Inferior parietal cortex (tissue), 1 donor: Measurements from ENCODE around the gene MRAP.
"Not testable (repeated sequence)": the region's sequence is repeated elsewhere in the genome, so short reads cannot be mapped to it uniquely, and the experiment has no call there.

Experiments
- DNase-seq: peaks from one replicate; pipeline ENCODE4 v3.0.0-alpha.2; 2016; ENCODE audit errors: extremely low spot score

The MRAP gene

GRCh38 chr21:32300117-32300681 is 1.5 kb downstream of the MRAP start:
- DNase-seq = no peak

DNA sequence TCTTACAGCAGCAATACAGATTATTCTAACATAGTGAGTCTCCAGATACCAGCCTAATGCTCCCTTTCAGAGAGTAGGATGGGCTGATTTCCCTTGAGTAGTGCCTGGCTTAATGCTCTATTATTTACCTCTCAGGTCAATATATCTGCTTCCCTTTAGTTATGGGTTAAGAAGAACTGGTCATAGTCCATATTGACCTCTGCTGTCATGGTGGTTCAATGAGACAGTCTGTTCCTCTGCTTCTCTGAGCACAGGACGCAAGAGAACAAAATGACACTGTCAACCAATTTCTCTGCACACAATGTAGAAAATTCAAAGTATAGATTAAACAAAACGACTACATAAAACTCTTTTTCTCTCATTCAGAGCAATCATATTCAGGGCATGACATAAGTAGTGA is 2.9 kb downstream of the MRAP start:
- no peak for DNase-seq

- no peak for DNase-seq
These were observed 3.9 kb downstream of the MRAP start for GRCh38 chr21:32302560-32302959.

DNA sequence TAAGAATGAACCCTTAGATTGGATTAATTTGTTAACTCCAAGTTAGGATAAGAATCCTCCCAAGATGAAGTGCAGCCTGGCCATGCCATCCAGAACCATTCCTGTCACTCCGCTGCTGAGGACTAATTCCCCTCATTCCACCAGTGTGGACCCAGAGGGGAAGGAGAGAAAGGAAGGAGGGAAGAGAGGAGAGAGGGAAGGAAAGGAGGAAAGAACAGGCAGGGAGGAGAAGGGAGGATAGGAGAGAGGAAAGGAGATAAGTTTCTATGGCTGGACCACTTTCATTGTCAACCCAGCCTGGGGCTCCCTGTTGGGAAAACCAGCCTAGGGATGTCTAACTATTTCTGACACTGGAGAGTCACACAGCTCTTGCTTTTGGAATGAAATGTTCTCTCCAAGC is 4.7 kb downstream of the MRAP start:
- DNase-seq = no peak

- DNase-seq = no peak
These were observed 6.3 kb downstream of the MRAP start for GRCh38 chr21:32304998-32305397.

- peak; percentile 66 for DNase-seq
These were observed 7.5 kb downstream of the MRAP start for GRCh38 chr21:32306021-32306780.

GRCh38 chr21:32307706-32308105 is 9.1 kb downstream of the MRAP start:
- DNase-seq = no peak

DNA sequence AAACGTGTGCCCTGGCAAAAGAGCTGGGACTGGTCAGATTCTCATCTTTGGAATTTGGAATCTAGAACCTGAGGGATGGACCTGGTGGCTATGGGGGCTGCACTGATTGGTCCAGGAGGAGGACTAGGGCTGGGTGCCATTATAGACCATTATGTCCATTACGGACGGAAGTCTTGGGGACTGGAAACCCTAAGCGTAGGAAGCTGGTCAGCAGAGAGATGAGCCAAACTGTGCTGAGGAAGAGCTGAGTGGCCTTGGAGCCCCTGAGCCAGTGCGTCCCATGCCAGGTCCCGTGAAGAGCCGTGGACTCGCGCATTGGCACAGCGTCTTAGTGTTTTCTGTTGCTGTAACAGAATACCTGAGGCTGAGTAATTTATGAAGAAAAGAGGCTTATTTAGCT is 10.0 kb downstream of the MRAP start:
- DNase-seq = no peak

DNA sequence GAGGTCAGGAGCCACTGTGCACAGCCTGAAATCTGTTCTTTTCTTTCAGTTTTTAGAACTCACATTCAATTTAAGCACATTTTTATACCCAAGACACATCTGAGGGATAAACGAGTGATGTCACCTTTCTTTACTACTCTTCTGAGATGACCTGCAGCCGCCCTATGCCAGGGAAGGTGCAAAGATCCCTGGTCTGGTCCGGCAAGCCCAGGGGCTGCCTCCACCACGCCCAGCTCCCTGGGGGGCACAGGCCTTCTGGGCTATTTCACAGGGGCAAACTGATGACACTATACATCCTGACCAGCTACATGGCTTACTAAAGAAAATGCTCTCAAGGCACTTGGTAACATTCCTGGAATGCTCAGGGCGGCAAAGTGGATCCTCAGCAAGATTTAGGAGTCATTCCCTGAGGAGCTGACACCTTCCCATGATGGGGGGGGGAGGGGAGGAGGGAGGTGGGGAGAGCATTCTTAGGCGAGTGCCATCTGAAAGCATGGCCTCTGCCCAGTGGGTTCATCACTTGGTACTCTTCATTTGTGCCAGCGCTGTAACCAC is 11.3 kb downstream of the MRAP start:
- no peak for DNase-seq

- DNase-seq = not testable (repeated sequence)
These were observed 12.3 kb downstream of the MRAP start for GRCh38 chr21:32310976-32311375.

DNA sequence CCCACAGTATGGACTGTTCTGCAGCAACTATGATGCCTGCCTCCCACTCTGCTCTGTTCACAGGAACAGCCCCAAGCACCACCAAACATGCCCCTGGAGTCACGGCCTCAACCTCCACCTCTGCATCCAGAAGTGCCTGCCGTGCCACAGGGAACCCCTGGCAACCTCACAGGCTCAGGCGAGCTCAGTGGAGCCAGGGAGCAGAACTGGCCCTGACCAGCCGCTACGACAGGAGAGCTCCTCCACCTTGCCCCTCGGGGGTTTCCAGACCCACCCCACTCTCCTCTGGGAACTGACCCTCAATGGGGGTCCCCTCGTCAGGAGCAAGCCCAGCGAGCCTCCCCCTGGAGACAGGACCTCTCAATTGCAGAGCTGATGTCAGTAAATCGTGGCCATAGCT is 13.0 kb downstream of the MRAP start:
- DNase-seq = no peak

- DNase-seq = no peak
These were observed 13.7 kb downstream of the MRAP start for GRCh38 chr21:32312326-32312725.

GRCh38 chr21:32312976-32313375 is 14.3 kb downstream of the MRAP start:
- no peak for DNase-seq

GRCh38 chr21:32314806-32315205 is 16.2 kb downstream of the MRAP start:
- DNase-seq = no peak

- DNase-seq = no peak
These were observed 17.0 kb downstream of the MRAP start for GRCh38 chr21:32315511-32316281.

- no peak for DNase-seq
These were observed 17.9 kb downstream of the MRAP start for GRCh38 chr21:32316361-32317215.

DNA sequence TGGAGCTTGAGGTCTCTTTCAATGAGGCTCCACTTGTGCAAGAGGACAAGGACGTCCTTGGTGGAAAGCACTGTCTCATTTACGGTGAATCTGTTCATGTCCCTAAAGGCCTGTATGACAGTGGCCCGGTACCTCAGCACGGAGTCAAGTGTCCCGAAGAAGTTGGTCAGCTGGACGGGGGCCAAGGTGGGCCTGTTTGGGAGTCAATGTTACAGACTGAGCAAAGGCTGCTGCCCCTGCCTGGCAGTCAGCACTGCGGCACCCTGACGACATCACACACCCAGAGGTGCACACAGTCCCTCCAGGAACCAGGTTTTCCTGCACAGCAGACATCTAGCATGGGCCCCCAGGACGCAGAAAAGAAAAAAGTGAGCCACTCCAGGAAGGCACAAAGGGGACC is 19.1 kb downstream of the MRAP start:
- no peak for DNase-seq

DNA sequence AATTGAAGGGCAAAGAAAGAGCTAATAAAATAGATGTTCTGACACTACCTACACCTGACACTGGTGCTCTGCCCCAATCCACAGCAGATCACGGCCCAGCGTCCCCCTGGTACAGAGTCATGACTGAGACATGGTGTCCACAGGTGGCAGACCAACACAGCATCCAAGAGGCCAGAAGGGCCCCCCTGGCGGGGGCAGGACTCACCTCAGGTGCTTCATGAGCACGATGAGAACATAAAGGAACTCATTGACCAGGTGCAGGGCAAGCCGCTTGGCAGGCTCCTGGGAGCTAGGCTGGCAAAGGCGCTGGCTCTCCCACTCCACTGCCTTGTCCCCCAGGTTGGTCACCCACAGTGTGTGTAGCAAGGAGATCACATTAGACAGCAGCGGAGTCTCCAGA is 20.4 kb downstream of the MRAP start:
- no peak for DNase-seq

DNA sequence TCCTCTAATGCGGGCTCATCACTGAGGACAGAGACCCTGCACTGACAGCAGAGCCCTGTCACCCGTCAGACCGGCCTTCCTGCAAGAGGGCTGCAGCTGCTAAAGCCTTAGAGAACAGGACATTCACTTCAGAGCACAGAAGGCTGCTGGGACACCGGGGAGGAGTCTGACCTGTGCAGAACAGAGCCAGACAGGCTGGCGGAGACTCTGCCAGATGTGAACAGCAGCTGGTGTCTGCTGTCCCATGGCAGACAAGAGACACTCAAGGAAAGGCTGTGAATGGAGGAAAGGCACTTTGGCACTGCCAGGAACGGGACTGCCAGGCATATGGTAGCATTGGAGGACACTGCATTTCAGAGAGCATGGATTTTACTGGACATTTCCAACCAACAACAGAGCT is 21.4 kb downstream of the MRAP start:
- no peak for DNase-seq

DNA sequence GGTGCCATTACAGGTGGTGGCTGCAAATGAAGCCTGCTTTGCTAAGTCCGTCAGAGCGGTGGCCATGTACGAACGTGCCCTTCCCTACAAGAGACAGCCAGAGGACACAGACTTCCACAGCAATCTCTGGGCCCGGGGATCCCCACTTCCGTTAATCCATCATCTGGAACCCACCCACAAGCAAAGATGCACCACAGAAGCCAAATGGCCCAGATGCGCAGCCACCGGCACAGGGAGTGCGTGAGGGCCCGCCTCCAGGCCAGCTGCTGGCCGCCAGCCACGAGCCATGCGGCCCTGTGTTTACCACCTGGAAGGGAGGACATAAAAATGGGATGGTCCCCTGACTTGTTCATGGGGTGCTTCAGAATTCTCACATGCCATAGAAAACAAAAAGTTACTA is 22.1 kb downstream of the MRAP start:
- no peak for DNase-seq

GRCh38 chr21:32321480-32321879 is 22.8 kb downstream of the MRAP start:
- DNase-seq = no peak

DNA sequence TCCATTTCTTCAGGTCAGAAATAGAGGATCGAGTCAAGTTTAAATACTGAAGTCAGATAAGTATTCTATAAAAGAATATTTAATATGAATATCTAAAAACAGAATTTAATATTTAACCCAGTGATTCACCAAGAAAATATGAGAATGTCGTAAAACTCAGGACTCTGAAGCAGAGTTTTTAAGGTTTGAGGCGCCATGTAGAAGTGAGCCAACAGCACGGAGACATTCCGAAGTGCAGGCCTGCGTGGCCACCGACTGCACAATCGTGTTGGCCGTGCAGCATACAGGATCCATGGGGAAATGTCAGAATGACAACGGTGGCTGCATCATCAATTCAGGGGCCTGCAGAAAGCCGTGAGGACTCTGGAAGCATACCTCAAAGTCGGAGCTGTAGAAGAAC is 23.4 kb downstream of the MRAP start:
- no peak for DNase-seq
